GM12801 (cell line): Measurements from ENCODE around the gene DLGAP3.
A peak's percentile ranks its signal among the peaks of the same experiment; 100 is the strongest.

Experiments
- CTCF ChIP-seq: IDR thresholded peaks from one replicate; pipeline ENCODE4 v1.5.1; 2011; ENCODE audit warnings: control low read depth; ENCODE audit not compliant: insufficient read length; ENCODE audit errors: extremely low read depth

The DLGAP3 gene

GRCh38 chr1:34866762-34867109 lies 62.7 kb downstream of the DLGAP3 start:
- TF ChIP-seq CTCF = no peak

GRCh38 chr1:34865981-34866761 lies 63.3 kb downstream of the DLGAP3 start:
- TF ChIP-seq CTCF = peak; percentile 82

- TF ChIP-seq CTCF = no peak
Observed at GRCh38 chr1:34865573-34865972, 63.9 kb downstream of the DLGAP3 start.

GRCh38 chr1:34864759-34865158 lies 64.7 kb downstream of the DLGAP3 start:
- no peak for TF ChIP-seq CTCF

- TF ChIP-seq CTCF = no peak
Observed at GRCh38 chr1:34863501-34863900, 65.9 kb downstream of the DLGAP3 start.

GRCh38 chr1:34859446-34860200 lies 69.8 kb downstream of the DLGAP3 start, which contains the start of gene SMIM12:
TSS of gene SMIM12 (minus strand) at chr1:34859749. CDS start at chr1:34855977, 3,772 bp downstream.
- no peak for TF ChIP-seq CTCF

GRCh38 chr1:34858901-34859445 lies 70.5 kb downstream of the DLGAP3 start:
- no peak for TF ChIP-seq CTCF
